GM19468 (cell line): Measurements from ENCODE around the gene APOLD1.
"Not testable (repeated sequence)": the region's sequence is repeated elsewhere in the genome, so short reads cannot be mapped to it uniquely, and the experiment has no call there.

ENCODE experiments used
- ATAC-seq: cut with Tn5 transposase; IDR thresholded peaks from one replicate; pipeline ENCODE4 v1.9.1; 2021; ENCODE audit warnings: mild to moderate bottlenecking, moderate library complexity, moderate number of reproducible peaks; ENCODE audit not compliant: unreplicated experiment; ENCODE audit errors: extremely low read depth

The APOLD1 gene

DNA sequence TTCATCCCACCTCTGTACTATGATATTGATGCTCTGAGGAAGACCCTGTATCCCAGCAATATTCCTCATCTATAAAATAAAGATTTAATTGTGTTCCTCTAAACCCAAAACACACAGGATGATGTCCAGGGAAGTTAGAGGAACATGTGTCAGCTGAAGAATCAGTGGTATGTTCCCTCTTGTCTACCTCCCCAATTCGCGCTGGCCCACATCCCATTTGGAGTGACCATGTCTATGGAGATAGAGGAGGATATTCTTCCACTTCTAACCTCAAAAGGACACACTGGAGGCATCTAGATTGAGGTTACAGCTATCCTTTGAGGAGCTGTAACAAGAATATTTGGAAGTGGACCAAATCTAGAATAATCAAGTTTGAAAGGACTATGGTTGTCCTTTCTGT lies 1.3 kb upstream of the APOLD1 start:
- ATAC-seq, result no peak

GRCh38 chr12:12786351-12786705 lies 869 bp downstream of the APOLD1 start:
- ATAC-seq, result no peak

- peak; percentile 86 for ATAC-seq
Measured at GRCh38 chr12:12786706-12787601, 1.5 kb downstream of the APOLD1 start.

DNA sequence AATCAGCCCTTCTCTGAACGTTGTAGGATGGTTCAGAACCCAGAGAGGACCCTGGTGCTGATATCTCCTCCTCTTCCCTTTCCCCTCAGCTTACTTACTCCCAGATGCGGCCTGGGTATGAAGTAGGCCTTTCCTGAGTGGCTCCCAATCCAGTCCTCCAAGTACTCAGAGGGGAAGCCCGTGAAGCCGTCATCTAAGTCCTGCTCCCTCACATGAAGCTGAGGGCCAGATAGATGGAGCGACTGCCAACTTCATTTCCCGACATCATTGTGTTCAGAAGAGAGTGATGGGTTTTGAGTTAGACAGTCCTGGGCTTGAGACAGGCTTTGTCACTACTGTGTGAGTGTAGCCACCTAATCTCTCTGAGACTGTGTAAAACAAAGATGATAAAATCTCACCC lies 2.7 kb downstream of the APOLD1 start:
- ATAC-seq, result no peak

GRCh38 chr12:12788675-12789368 lies 3.4 kb downstream of the APOLD1 start:
- ATAC-seq, result peak; percentile 33

GRCh38 chr12:12790956-12791355 lies 5.5 kb downstream of the APOLD1 start:
- ATAC-seq, result no peak

GRCh38 chr12:12791756-12792369 lies 6.4 kb downstream of the APOLD1 start:
- ATAC-seq, result no peak

DNA sequence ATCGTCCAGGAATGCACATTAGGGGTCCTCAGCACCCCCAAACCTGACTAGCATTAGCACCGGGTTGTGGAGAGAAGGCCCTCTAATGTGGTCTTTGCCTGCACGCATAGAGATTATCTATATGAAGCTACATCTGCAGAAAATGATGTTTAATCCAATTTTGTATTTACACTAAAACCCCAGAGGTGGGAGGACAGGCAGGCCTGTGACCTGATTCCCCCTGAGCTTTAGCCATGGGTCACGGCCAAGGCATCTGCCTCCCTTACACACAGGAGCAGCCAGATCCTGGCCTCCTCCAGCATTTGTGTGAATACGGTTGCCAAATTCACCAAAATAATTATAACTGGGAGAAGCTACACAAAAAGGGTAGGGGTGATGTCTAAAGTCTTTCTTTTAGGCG lies 7.0 kb downstream of the APOLD1 start:
- ATAC-seq, result no peak

DNA sequence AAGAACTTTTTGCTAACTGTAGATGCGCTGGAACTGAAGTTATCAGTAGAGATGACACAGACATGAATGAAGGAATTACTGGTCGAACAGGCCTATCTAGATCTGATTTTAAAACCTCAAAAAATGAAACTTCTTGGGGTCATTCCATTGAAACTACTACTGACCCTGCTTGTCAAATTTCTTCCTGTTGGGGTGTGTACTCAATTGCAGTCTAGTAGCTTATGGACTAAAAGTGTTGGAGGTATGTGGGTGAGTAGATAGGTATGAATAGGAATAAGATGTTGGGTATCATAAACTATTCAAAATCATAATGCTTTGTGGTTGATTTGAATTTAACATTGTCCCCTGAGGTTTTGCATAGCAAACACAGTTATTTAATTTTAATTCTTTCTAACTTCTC lies 9.2 kb downstream of the APOLD1 start:
- no peak for ATAC-seq

DNA sequence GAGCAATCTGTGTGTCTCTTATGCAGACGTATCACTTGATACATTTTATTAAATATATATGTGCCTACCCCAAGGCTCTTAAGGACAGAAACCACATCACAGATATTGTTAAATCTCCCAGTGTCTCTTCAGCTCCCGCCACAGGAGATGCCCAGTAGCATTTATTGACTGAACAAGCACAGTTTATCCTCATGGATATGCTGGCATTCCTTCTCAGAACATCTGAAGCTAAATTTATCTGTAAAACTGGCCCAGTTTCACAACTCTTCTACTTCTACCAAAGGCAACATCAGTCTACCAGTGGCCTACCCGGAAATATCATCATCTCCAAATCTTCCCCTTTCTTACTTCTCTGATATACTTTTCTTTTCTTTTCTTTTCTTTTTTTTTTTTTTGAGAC lies 10.7 kb downstream of the APOLD1 start:
- no peak for ATAC-seq

- ATAC-seq, result no peak
Measured at GRCh38 chr12:12796928-12797793, 11.7 kb downstream of the APOLD1 start.

GRCh38 chr12:12797794-12798152 lies 12.3 kb downstream of the APOLD1 start:
- ATAC-seq, result no peak

- no peak for ATAC-seq
Measured at GRCh38 chr12:12798480-12798879, 13.0 kb downstream of the APOLD1 start.

- no peak for ATAC-seq
Measured at GRCh38 chr12:12799163-12799920, 13.9 kb downstream of the APOLD1 start.

GRCh38 chr12:12800406-12801180 lies 15.1 kb downstream of the APOLD1 start:
- ATAC-seq, result no peak

DNA sequence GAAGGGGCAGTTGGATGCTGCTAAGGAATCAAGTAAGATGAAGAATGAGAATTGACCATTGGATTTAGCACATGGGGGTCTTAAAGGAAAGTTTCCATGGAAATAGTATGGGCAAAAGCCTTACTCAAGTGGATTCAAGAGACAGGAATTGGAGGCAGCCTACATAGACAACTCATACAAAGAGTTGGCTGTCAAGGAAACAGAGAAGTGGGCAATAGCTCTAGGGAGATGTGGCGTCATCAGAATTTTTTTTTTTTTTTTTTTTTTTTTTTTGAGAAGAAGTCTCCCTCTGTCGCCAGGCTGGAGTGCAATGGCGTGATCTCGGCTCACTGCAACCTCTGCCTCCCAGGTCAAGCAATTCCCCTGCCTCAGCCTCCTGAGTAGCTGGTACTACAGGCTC lies 16.2 kb downstream of the APOLD1 start:
- ATAC-seq, result not testable (repeated sequence)

- ATAC-seq, result peak; percentile 75
Measured at GRCh38 chr12:12803186-12803585, 17.7 kb downstream of the APOLD1 start.

GRCh38 chr12:12804011-12804410 lies 18.6 kb downstream of the APOLD1 start:
- ATAC-seq, result no peak

- ATAC-seq, result no peak
Measured at GRCh38 chr12:12804432-12804886, 19.0 kb downstream of the APOLD1 start.
